Measurements from ENCODE around the gene RAB10.

GRCh38 chr2:26033818-26034636 is at the start of gene RAB10:
- TF ChIP-seq CTCF (optimal IDR thresholded peaks at IDR 0.05 in 1 of 3, IDR thresholded peaks at IDR 0.05 in 1 of 3, conservative IDR thresholded peaks at IDR 0.05 in 1 of 3; ENCODE audit: extremely low read depth in 1 of 3, insufficient read depth in 2 of 3, low read length in 3 of 3) = no peak
- no peak for TF ChIP-seq EZH2 (IDR thresholded peaks at IDR 0.05; ENCODE audit: low read length)

Data from keratinocyte (primary cell).